Ishikawa (cell line): ENCODE data around the gene CHST15.

ENCODE experiments used
- CEBPB ChIP-seq: IDR thresholded peaks from 2 replicates; pipeline ENCODE4 v1.6.1; 2012
- EP300 ChIP-seq: IDR thresholded peaks from 2 replicates; pipeline ENCODE4 v1.6.1; 2012; ENCODE audit warnings: borderline replicate concordance
- MAX ChIP-seq: IDR thresholded peaks from 2 replicates; pipeline ENCODE4 v1.6.1; 2012
- RAD21 ChIP-seq: IDR thresholded peaks from 2 replicates; pipeline ENCODE4 v1.6.1; 2012; ENCODE audit warnings: low read depth
- REST ChIP-seq: IDR thresholded peaks from 2 replicates; pipeline ENCODE4 v1.6.1; 2012; ENCODE audit warnings: low read depth, mild to moderate bottlenecking
- TAF1 ChIP-seq: IDR thresholded peaks from 2 replicates; pipeline ENCODE4 v1.6.1; 2012; ENCODE audit warnings: low read depth, mild to moderate bottlenecking
- TCF12 ChIP-seq: IDR thresholded peaks from 2 replicates; pipeline ENCODE4 v1.6.1; 2012; ENCODE audit warnings: low read depth
- TEAD4 ChIP-seq: IDR thresholded peaks from 2 replicates; pipeline ENCODE4 v1.6.1; 2012
- YY1 ChIP-seq: IDR thresholded peaks from 2 replicates; pipeline ENCODE4 v1.6.1; 2012; ENCODE audit warnings: low read depth

- TF ChIP-seq YY1: no peak
- TF ChIP-seq EP300: no peak
- TF ChIP-seq RAD21: no peak
- no peak for TF ChIP-seq MAX
- no peak for TF ChIP-seq REST
- TF ChIP-seq TCF12: no peak
- no peak for TF ChIP-seq CEBPB
- TF ChIP-seq TEAD4: no peak
- no peak for TF ChIP-seq TAF1
Observed at GRCh38 chr10:124099604-124100003, 6.2 kb upstream of the CHST15 start.
